ENCODE data around the gene ATG2B. TPM values are rescaled to one million over a fixed set of nuclear protein-coding genes. Genes with fewer than 3 reads are reported as not detected.

Gene ATG2B
- 10.3 TPM for polyA plus RNA-seq (2013, experiment 1 of 2; ENCODE audit: insufficient read length)
- 12.7 TPM for polyA plus RNA-seq (2013, experiment 2 of 2; ENCODE audit: insufficient read length)

- peak; percentile 91 for DNase-seq
Measured at GRCh38 chr14:96362965-96363750, at the start of gene ATG2B, which contains the start of gene GSKIP. ATG2B (minus strand) TSS chr14:96363341; CDS start chr14:96362976, 365 bp downstream. GSKIP (plus strand) TSS chr14:96363526; CDS start chr14:96382248, 18,722 bp downstream.

GRCh38 chr14:96410119-96410518 lies 47.0 kb upstream of the ATG2B start:
- no peak for DNase-seq

GRCh38 chr14:96409701-96410100 lies 46.6 kb upstream of the ATG2B start:
- DNase-seq: no peak

- no peak for DNase-seq
Measured at GRCh38 chr14:96408608-96409007, 45.5 kb upstream of the ATG2B start.

GRCh38 chr14:96407935-96408570 lies 44.9 kb upstream of the ATG2B start:
- no peak for DNase-seq

- DNase-seq: no peak
Measured at GRCh38 chr14:96405677-96406076, 42.5 kb upstream of the ATG2B start.

GRCh38 chr14:96403409-96403808 lies 40.3 kb upstream of the ATG2B start:
- no peak for DNase-seq

- DNase-seq: no peak
Measured at GRCh38 chr14:96400495-96400894, 37.4 kb upstream of the ATG2B start.

- DNase-seq: no peak
Measured at GRCh38 chr14:96399405-96399804, 36.3 kb upstream of the ATG2B start.

- DNase-seq: no peak
Measured at GRCh38 chr14:96398921-96399320, 35.8 kb upstream of the ATG2B start.

- no peak for DNase-seq
Measured at GRCh38 chr14:96398432-96398831, 35.3 kb upstream of the ATG2B start.

GRCh38 chr14:96394047-96394815 lies 31.1 kb upstream of the ATG2B start:
- no peak for DNase-seq

GRCh38 chr14:96393071-96393691 lies 30.0 kb upstream of the ATG2B start:
- DNase-seq: no peak

GRCh38 chr14:96391293-96392118 lies 28.4 kb upstream of the ATG2B start:
- DNase-seq: peak; percentile 91

- DNase-seq: no peak
Measured at GRCh38 chr14:96390965-96391292, 27.8 kb upstream of the ATG2B start.

- no peak for DNase-seq
Measured at GRCh38 chr14:96385385-96385784, 22.2 kb upstream of the ATG2B start.

- DNase-seq: no peak
Measured at GRCh38 chr14:96384740-96385139, 21.6 kb upstream of the ATG2B start.

GRCh38 chr14:96384053-96384452 lies 20.9 kb upstream of the ATG2B start:
- no peak for DNase-seq

GRCh38 chr14:96383445-96383844 lies 20.3 kb upstream of the ATG2B start:
- DNase-seq: no peak

GRCh38 chr14:96380735-96381134 lies 17.6 kb upstream of the ATG2B start:
- no peak for DNase-seq

- DNase-seq: no peak
Measured at GRCh38 chr14:96376093-96376492, 13.0 kb upstream of the ATG2B start.

GRCh38 chr14:96373538-96373937 lies 10.4 kb upstream of the ATG2B start:
- DNase-seq: no peak
